22Rv1 (cell line): ENCODE data around the gene ANKRD33.

Experiments
- CTCF ChIP-seq: fragments of 450-650 bp; IDR thresholded peaks from 2 replicates; pipeline ENCODE4 v1.5.1; 2017; ENCODE audit warnings: mild to moderate bottlenecking
- ZFX ChIP-seq: fragments of 450-650 bp; IDR thresholded peaks from 2 replicates; pipeline ENCODE4 v1.6.1; 2017; ENCODE audit warnings: antibody characterized with exemption, borderline replicate concordance

GRCh38 chr12:51850965-51851299 lies 37.0 kb upstream of the ANKRD33 start:
- TF ChIP-seq CTCF, result no peak
- no peak for TF ChIP-seq ZFX
